ENCODE data around the gene CLEC17A. TPM values are rescaled to one million over a fixed set of nuclear protein-coding genes. Genes with fewer than 3 reads are reported as not detected.

CLEC17A gene
- total RNA-seq, 1 donor from 2014 or later = not detected

- H3K4me1 ChIP-seq = peaks cover 70% of the 10 kb centered on the region
- TF ChIP-seq CTCF (IDR thresholded peaks at IDR 0.05) (no peak), POLR2A (IDR thresholded peaks at IDR 0.05) (no peak), POLR2AphosphoS5 (IDR thresholded peaks at IDR 0.05; ENCODE audit: insufficient read depth in 1 of 2, low read depth in 1 of 2) (no peak)
Measured at GRCh38 chr19:14555918-14556661, 26.8 kb upstream of the CLEC17A start.

GRCh38 chr19:14556662-14557188, 26.2 kb upstream of the CLEC17A start:
- peak overlapping the region; percentile 65 for H3K27ac ChIP-seq
- peaks cover 70% of the 10 kb centered on the region for H3K4me1 ChIP-seq
- intact Hi-C loops (cut with DNase I) = no loop called here
- no peaks in the 10 kb centered on the region for H3K27me3 ChIP-seq
- no peaks in the 10 kb centered on the region for H3K36me3 ChIP-seq
- TF ChIP-seq CTCF (IDR thresholded peaks at IDR 0.05) = peak; percentile 55 to 82 (median 61)
- TF ChIP-seq POLR2A (IDR thresholded peaks at IDR 0.05) = no peak
- peak in 1 of 2 donors; percentile 16 for TF ChIP-seq POLR2AphosphoS5 (IDR thresholded peaks at IDR 0.05; ENCODE audit: insufficient read depth in 1 of 2, low read depth in 1 of 2)
- H3K4me3 ChIP-seq = peak overlapping the region in 1 of 2 donors; percentile 26
- no peaks in the 10 kb centered on the region for H3K9me3 ChIP-seq
- DNase-seq (ENCODE audit: extremely low spot score in 2 of 2) = no peak

More at GRCh38 chr19:14555918-14556661, 26.8 kb upstream of the CLEC17A start:
- intact Hi-C loops (cut with DNase I) = no loop called here
- Histone ChIP-seq H3K4me3 (peak overlapping the region in 1 of 2 donors; percentile 26), H3K27ac (peak overlapping the region; percentile 65), H3K9me3 (no peaks in the 10 kb centered on the region), H3K36me3 (no peaks in the 10 kb centered on the region), H3K27me3 (no peaks in the 10 kb centered on the region)
- no peak for DNase-seq (ENCODE audit: extremely low spot score in 2 of 2)

- H3K27ac ChIP-seq = peak overlapping the region; percentile 25
- intact Hi-C loops (cut with DNase I) = no loop called here
- DNase-seq (ENCODE audit: extremely low spot score in 2 of 2) = no peak
Measured at GRCh38 chr19:14558370-14559066, 24.4 kb upstream of the CLEC17A start.

GRCh38 chr19:14559916-14560775, 22.7 kb upstream of the CLEC17A start:
- Histone ChIP-seq H3K9me3 (no peaks in the 10 kb centered on the region), H3K27ac (peak overlapping the region; percentile 69), H3K4me1 (peaks cover 70% of the 10 kb centered on the region), H3K36me3 (peaks cover 0 to 14% of the 10 kb centered on the region in 2 donors), H3K27me3 (no peaks in the 10 kb centered on the region), H3K4me3 (no peak overlapping the region)
- TF ChIP-seq POLR2AphosphoS5 (IDR thresholded peaks at IDR 0.05; ENCODE audit: insufficient read depth in 1 of 2, low read depth in 1 of 2) = no peak
- TF ChIP-seq POLR2A (IDR thresholded peaks at IDR 0.05) = no peak
- no peak for TF ChIP-seq CTCF (IDR thresholded peaks at IDR 0.05)
- intact Hi-C loops (cut with DNase I) = no loop called here
- no peak for DNase-seq (ENCODE audit: extremely low spot score in 2 of 2)

More at GRCh38 chr19:14558370-14559066, 24.4 kb upstream of the CLEC17A start:
- Histone ChIP-seq H3K4me1 (peaks cover 72% of the 10 kb centered on the region), H3K27me3 (no peaks in the 10 kb centered on the region), H3K9me3 (no peaks in the 10 kb centered on the region), H3K4me3 (no peak overlapping the region), H3K36me3 (peaks cover 0 to 1% of the 10 kb centered on the region in 2 donors)
- TF ChIP-seq POLR2AphosphoS5 (IDR thresholded peaks at IDR 0.05; ENCODE audit: insufficient read depth in 1 of 2, low read depth in 1 of 2) (no peak), POLR2A (IDR thresholded peaks at IDR 0.05) (no peak), CTCF (IDR thresholded peaks at IDR 0.05) (no peak)
